IMR-90 (cell line): ENCODE data around the gene WDR47. TPM values are rescaled to one million over a fixed set of nuclear protein-coding genes. Genes with fewer than 3 reads are reported as not detected.

Source experiments
- ATAC-seq: fragments of 200-7000 bp; cut with Tn5 transposase; 2 replicates; pipeline ENCODE4 v1.9.1; 2020; ENCODE audit warnings: low read depth, mild to moderate bottlenecking, moderate library complexity
- BruUV-seq: library from RNA; stranded (reverse); fragments of 400-500 nt; replicated peaks from 2 replicates; lab custom pipeline; 2021; lab: Mats Ljungman, UMichigan
- CTCF ChIA-PET: fragments of 300-600 bp; formaldehyde crosslinking; extraction: SDS; loops from one replicate; lab custom pipeline; 2021; ENCODE audit warnings: antibody characterized with exemption; lab: Yijun Ruan, JAX
- POLR2A ChIA-PET: fragments of 300-600 bp; sonication (Branson Sonifier 250); formaldehyde crosslinking; loops from one replicate; lab custom pipeline; 2022; ENCODE audit warnings: antibody characterized with exemption; ENCODE audit not compliant: unreplicated experiment; lab: Charles Lee
- DNase-seq: peaks from one replicate; pipeline ENCODE4 v3.0.0; 2013
- H2AFZ ChIP-seq: replicated peaks from 2 replicates; pipeline ENCODE3; 2013; ENCODE audit warnings: low read length, mild to moderate bottlenecking; ENCODE audit not compliant: poor library complexity
- H2AK5ac ChIP-seq: 2 replicates; pipeline ENCODE4 v1.6.1; 2013; ENCODE audit warnings: low read depth, low read length, inconsistent platforms
- H2AK9ac ChIP-seq: replicated peaks from 2 replicates; pipeline ENCODE3; 2013; ENCODE audit warnings: mild to moderate bottlenecking, low read depth, low read length, moderate library complexity; ENCODE audit not compliant: poor library complexity
- H2BK120ac ChIP-seq: 2 replicates; pipeline ENCODE4 v1.6.1; 2013; ENCODE audit warnings: low read depth, low read length, inconsistent platforms
- H2BK15ac ChIP-seq: 3 replicates; pipeline ENCODE4 v1.6.1; 2013; ENCODE audit warnings: low read depth, low read length, inconsistent platforms
- H2BK20ac ChIP-seq: 2 replicates; pipeline ENCODE4 v1.6.1; 2013; ENCODE audit warnings: low read depth, mild to moderate bottlenecking, inconsistent platforms, low read length, moderate library complexity
- H2BK5ac ChIP-seq: 2 replicates; pipeline ENCODE4 v1.6.1; 2013; ENCODE audit warnings: mild to moderate bottlenecking, low read depth, low read length, inconsistent platforms; ENCODE audit not compliant: poor library complexity, severe bottlenecking
- H3K14ac ChIP-seq: replicated peaks from 2 replicates; pipeline ENCODE4 v1.6.1; 2013; ENCODE audit warnings: low read depth, low read length, inconsistent platforms
- H3K18ac ChIP-seq: 2 replicates; pipeline ENCODE4 v1.6.1; 2013; ENCODE audit warnings: low read depth, low read length, control low read depth
- H3K23ac ChIP-seq: 2 replicates; pipeline ENCODE4 v1.6.1; 2013; ENCODE audit warnings: low read depth, low read length, inconsistent platforms
- H3K27ac ChIP-seq: 2 replicates; pipeline ENCODE4 v1.5.1; 2013; ENCODE audit warnings: mild to moderate bottlenecking, control low read depth, low read length; ENCODE audit not compliant: insufficient read depth
- H3K27me3 ChIP-seq: 2 replicates; pipeline ENCODE4 v1.6.1; 2013; ENCODE audit warnings: low read length; ENCODE audit not compliant: control insufficient read depth, insufficient read depth
- H3K36me3 ChIP-seq: 2 replicates; pipeline ENCODE4 v1.6.1; 2013; ENCODE audit warnings: low read length, mixed read lengths; ENCODE audit not compliant: control insufficient read depth, insufficient read depth
- H3K4ac ChIP-seq: 2 replicates; pipeline ENCODE4 v1.6.1; 2013; ENCODE audit warnings: low read depth, low read length, inconsistent platforms
- H3K4me1 ChIP-seq: 2 replicates; pipeline ENCODE4 v1.6.1; 2013; ENCODE audit warnings: low read length, mixed read lengths; ENCODE audit not compliant: control insufficient read depth, insufficient read depth
- H3K4me2 ChIP-seq: 2 replicates; pipeline ENCODE4 v1.6.1; 2013; ENCODE audit warnings: low read depth, mild to moderate bottlenecking, control low read depth, low read length, moderate library complexity
- H3K4me3 ChIP-seq: 2 replicates; pipeline ENCODE4 v1.5.1; 2013; ENCODE audit warnings: low read depth, mild to moderate bottlenecking, control low read depth, low read length, moderate library complexity; ENCODE audit not compliant: insufficient read depth
- H3K56ac ChIP-seq: 2 replicates; pipeline ENCODE4 v1.6.1; 2013; ENCODE audit warnings: low read length, inconsistent platforms; ENCODE audit not compliant: insufficient read depth; ENCODE audit errors: extremely low read depth
- H3K79me1 ChIP-seq, 2 experiments: 2 replicates each; pipeline ENCODE4 v1.6.1; 2013; ENCODE audit warnings: low read length in 2 of 2, inconsistent platforms in 1 of 2, low read depth in 1 of 2
- H3K9ac ChIP-seq: 2 replicates; pipeline ENCODE4 v1.6.1; 2013; ENCODE audit warnings: low read depth, low read length, control low read depth
- H3K9me1 ChIP-seq: 2 replicates; pipeline ENCODE4 v1.6.1; 2013; ENCODE audit warnings: low read length, inconsistent platforms; ENCODE audit not compliant: insufficient read depth
- H3K9me3 ChIP-seq: 2 replicates; pipeline ENCODE4 v1.6.1; 2013; ENCODE audit warnings: low read length; ENCODE audit not compliant: control insufficient read depth, insufficient read depth
- H4K20me1 ChIP-seq: 2 replicates; pipeline ENCODE4 v1.6.1; 2013; ENCODE audit warnings: low read length, inconsistent platforms; ENCODE audit not compliant: insufficient read depth
- H4K5ac ChIP-seq: 2 replicates; pipeline ENCODE4 v1.6.1; 2013; ENCODE audit warnings: mild to moderate bottlenecking, low read depth, low read length, control low read depth
- H4K8ac ChIP-seq, 2 experiments: 2 replicates each; pipeline ENCODE4 v1.6.1; 2013; ENCODE audit warnings: low read depth in 2 of 2, low read length in 2 of 2, control low read depth in 1 of 2, inconsistent platforms in 1 of 2
- H4K91ac ChIP-seq: 2 replicates; pipeline ENCODE4 v1.6.1; 2013; ENCODE audit warnings: low read depth, low read length, inconsistent platforms; ENCODE audit not compliant: insufficient read depth
- CHD1 ChIP-seq: IDR thresholded peaks from 2 replicates; pipeline ENCODE4 v1.6.1; 2012; ENCODE audit warnings: low read depth, low read length, improper control_type of control experiment
- FOS ChIP-seq: fragments of 150-350 bp; IDR thresholded peaks from 2 replicates; pipeline ENCODE4 v1.6.1; 2016; ENCODE audit warnings: low read depth, low read length
- MAFK ChIP-seq: IDR thresholded peaks from 2 replicates; pipeline ENCODE4 v1.6.1; 2012; ENCODE audit warnings: low read depth, low read length, improper control_type of control experiment
- MAZ ChIP-seq: IDR thresholded peaks from 2 replicates; pipeline ENCODE4 v1.6.1; 2012; ENCODE audit warnings: low read depth, mild to moderate bottlenecking, low read length, improper control_type of control experiment, moderate library complexity, borderline replicate concordance
- SMC3 ChIP-seq: fragments of 150-350 bp; IDR thresholded peaks from 2 replicates; pipeline ENCODE4 v1.6.1; 2016; ENCODE audit warnings: low read depth, mild to moderate bottlenecking, antibody characterized with exemption, low read length, moderate library complexity
- WGBS, 2 experiments: methylation state at CpG; one replicate each; pipeline versions ENCODE4 v1.1.5 to v1.1.7; 2013; ENCODE audit warnings: missing lambda C conversion rate in 2 of 2; ENCODE audit not compliant: insufficient read length in 1 of 2; ENCODE audit errors: extremely low coverage in 2 of 2; 5-methylcytosine and 5-hydroxymethylcytosine counted together
- dilution Hi-C: fragments of 300-500 bp; cut with HindIII; formaldehyde crosslinking; loops from one replicate; pipeline ENCODE4 v1.14.3; 2018; ENCODE audit warnings: low sequenced_read_pairs; ENCODE audit not compliant: unreplicated experiment
- in situ Hi-C: fragments of 300-500 bp; cut with MboI; formaldehyde crosslinking; loops from 3 replicates; pipeline ENCODE4 v1.14.3; 2019; ENCODE audit warnings: low sequenced_read_pairs, inconsistent platforms, mixed read lengths
- intact Hi-C: fragments of 100-400 bp; cut with micrococcal nuclease; formaldehyde crosslinking; loops from 2 replicates; pipeline ENCODE4 v1.10.0; 2022
- polyA plus RNA-seq, 3 experiments: library from polyadenylated mRNA; depleted of rRNA; stranded (reverse); fragments of >200 nt; gene quantifications; 2 replicates each; pipeline ENCODE4 v1.2.3, GENCODE V29; 2012; ENCODE audit warnings: low replicate concordance in 1 of 3
- total RNA-seq: library from RNA; depleted of rRNA; stranded (reverse); fragments of >200 nt; gene quantifications from 2 replicates; pipeline ENCODE4 v1.2.3, GENCODE V29; 2012
- TF ChIP-seq, protein P1 (sequence below): fragments of 150-350 bp; IDR thresholded peaks from 2 replicates; pipeline ENCODE4 v1.6.1; 2016; ENCODE audit warnings: low read depth, mild to moderate bottlenecking, low read length, moderate library complexity, borderline replicate concordance

The WDR47 gene
- total and polyA plus RNA-seq, 2 of the 4 experiments (the other 2 are of a cell fraction), result 8.2 to 17.4 TPM

DNA sequence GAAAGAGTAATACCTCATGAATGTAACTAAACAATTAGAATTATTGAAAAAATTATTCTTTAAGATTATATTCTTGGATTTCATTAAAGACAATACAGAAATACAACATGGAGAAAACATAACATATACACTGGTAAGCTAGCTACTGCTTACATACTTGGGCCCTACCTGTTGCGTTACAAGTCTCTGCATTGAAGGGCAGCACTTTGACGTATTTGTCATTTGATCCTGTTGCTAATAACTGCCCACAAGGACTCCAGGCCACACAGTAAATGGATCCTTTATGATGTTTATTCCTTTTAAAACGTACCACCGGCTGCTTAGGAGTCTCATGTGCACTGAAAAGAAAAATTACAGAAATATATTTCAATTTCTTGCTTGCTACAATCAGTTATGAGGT is 58.8 kb downstream of the WDR47 start:
- no peak overlapping the region for H2BK15ac ChIP-seq
- no peak overlapping the region for H4K8ac ChIP-seq
- no peak overlapping the region for H2BK120ac ChIP-seq
- H3K79me1 ChIP-seq, result peaks cover 6% of the 10 kb centered on the region in 2 experiments; a peak in 3 of 4 replicates
- H3K14ac ChIP-seq, result no peak overlapping the region
- no peak overlapping the region for H3K4me3 ChIP-seq
- no peak overlapping the region for H3K4me2 ChIP-seq
- WGBS, 2 experiments, result 100% methylated on average over 2 of the region's 4 CpGs; no CpG with 5 or more reads in 1 of the 2 experiments
- no peaks in the 10 kb centered on the region for H4K20me1 ChIP-seq
- no peak overlapping the region for H2AFZ ChIP-seq
- ATAC-seq, result no peak
- no peak overlapping the region for H2AK9ac ChIP-seq
- H3K9ac ChIP-seq, result no peak overlapping the region
- TF ChIP-seq FOS, result no peak
- no peak for TF ChIP-seq CHD1
- no peak for TF ChIP-seq SMC3
- TF ChIP-seq MAFK, result no peak
- TF ChIP-seq MAZ, result no peak
- TF ChIP-seq, protein P1, sequence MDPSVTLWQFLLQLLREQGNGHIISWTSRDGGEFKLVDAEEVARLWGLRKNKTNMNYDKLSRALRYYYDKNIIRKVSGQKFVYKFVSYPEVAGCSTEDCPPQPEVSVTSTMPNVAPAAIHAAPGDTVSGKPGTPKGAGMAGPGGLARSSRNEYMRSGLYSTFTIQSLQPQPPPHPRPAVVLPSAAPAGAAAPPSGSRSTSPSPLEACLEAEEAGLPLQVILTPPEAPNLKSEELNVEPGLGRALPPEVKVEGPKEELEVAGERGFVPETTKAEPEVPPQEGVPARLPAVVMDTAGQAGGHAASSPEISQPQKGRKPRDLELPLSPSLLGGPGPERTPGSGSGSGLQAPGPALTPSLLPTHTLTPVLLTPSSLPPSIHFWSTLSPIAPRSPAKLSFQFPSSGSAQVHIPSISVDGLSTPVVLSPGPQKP, result no peak
- ChIA-PET POLR2A (no interaction called here), CTCF (interaction anchor here (0.6 kb wide), 2 partner anchors 46 to 93 kb away, joined by 3 to 8 read pairs; no protein-coding TSS in a partner anchor)
- no peaks in the 10 kb centered on the region for H3K27me3 ChIP-seq
- H2BK5ac ChIP-seq, result no peak overlapping the region
- H3K4me1 ChIP-seq, result no peaks in the 10 kb centered on the region
- H2BK20ac ChIP-seq, result no peak overlapping the region
- H3K9me1 ChIP-seq, result 0 out of 2 replicates have a peak, but pooled peaks cover 2% of the 10 kb centered on the region
- intact Hi-C loops, result no loop called here
- dilution Hi-C loops, result no loop called here
- peaks cover 23% of the 10 kb centered on the region for H3K36me3 ChIP-seq
- H3K9me3 ChIP-seq, result no peaks in the 10 kb centered on the region
- no peak overlapping the region for H3K56ac ChIP-seq
- no peak overlapping the region for H4K91ac ChIP-seq
- no peak overlapping the region for H4K5ac ChIP-seq
- no TSS peak for BruUV-seq
- no peak overlapping the region for H3K23ac ChIP-seq
- no peak for DNase-seq
- in situ Hi-C loops, result no loop called here
- no peak overlapping the region for H3K27ac ChIP-seq
- H2AK5ac ChIP-seq, result no peak overlapping the region
- no peak overlapping the region for H3K4ac ChIP-seq
- H3K18ac ChIP-seq, result no peak overlapping the region
